SJSA1 (cell line): ENCODE results near the gene ABHD17C. TPM values are rescaled to one million over a fixed set of nuclear protein-coding genes. Genes with fewer than 3 reads are reported as not detected.

Source experiments
- DNase-seq, 2 experiments: peaks; one replicate each; pipeline ENCODE4 v3.0.0-alpha.2; 2015 to 2020; ENCODE audit warnings: low spot score in 2 of 2, low read depth in 1 of 2
- H3K27ac ChIP-seq: fragments of 250-450 bp; sonication (Bioruptor Pico); 2 replicates; pipeline ENCODE4 v1.5.1; 2020; ENCODE audit warnings: mild to moderate bottlenecking, moderate library complexity
- H3K27me3 ChIP-seq: fragments of 250-450 bp; sonication (Bioruptor Pico); replicated peaks from 2 replicates; pipeline ENCODE4 v1.5.1; 2020; ENCODE audit warnings: mild to moderate bottlenecking, moderate library complexity
- H3K36me3 ChIP-seq: fragments of 250-450 bp; sonication (Bioruptor Pico); 2 replicates; pipeline ENCODE4 v1.5.1; 2020; ENCODE audit warnings: mild to moderate bottlenecking
- H3K4me1 ChIP-seq: fragments of 250-450 bp; sonication (Bioruptor Pico); replicated peaks from 2 replicates; pipeline ENCODE4 v1.6.1; 2021; ENCODE audit warnings: mild to moderate bottlenecking
- H3K4me3 ChIP-seq: fragments of 250-450 bp; sonication (Bioruptor Pico); 2 replicates; pipeline ENCODE4 v1.5.1; 2020; ENCODE audit warnings: mild to moderate bottlenecking
- H3K9me3 ChIP-seq: fragments of 250-450 bp; sonication (Bioruptor Pico); replicated peaks from 2 replicates; pipeline ENCODE4 v1.5.1; 2020; ENCODE audit warnings: mild to moderate bottlenecking
- total RNA-seq: library from RNA; depleted of rRNA; stranded (reverse); fragments of >200 nt; shearing (Covaris generic); gene quantifications from 2 replicates; pipeline ENCODE4 v1.2.3, GENCODE V29; 2014; rRNA removed

Gene ABHD17C
- total RNA-seq, 1 experiment from 2014 or later = 3.4 TPM

DNA sequence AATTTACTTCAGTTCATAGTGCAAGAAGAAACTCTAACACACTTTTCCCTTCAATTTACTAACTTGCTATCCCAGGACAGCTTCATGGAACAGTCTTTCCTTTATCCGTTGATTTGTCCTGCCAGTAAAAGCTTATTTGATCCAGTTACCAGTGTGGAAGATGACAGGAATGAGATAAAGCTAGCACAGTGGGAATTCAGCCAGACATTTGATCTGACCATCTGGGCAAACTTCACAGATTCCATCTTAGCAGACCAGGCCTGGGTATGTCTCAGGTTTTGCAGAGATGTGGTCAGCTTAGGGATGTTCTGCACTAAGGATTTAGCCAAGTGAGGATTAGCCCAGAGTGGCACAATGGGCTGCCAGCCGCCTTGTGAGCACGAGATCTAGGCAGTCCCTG, 103.8 kb downstream of the ABHD17C start:
- Histone ChIP-seq H3K4me3 (no peak overlapping the region), H3K27ac (no peak overlapping the region), H3K36me3 (no peaks in the 10 kb centered on the region), H3K9me3 (no peaks in the 10 kb centered on the region), H3K27me3 (peaks cover 9% of the 10 kb centered on the region; the same call in 1 of the 2 replicates), H3K4me1 (no peaks in the 10 kb centered on the region)
- DNase-seq = no peak

DNA sequence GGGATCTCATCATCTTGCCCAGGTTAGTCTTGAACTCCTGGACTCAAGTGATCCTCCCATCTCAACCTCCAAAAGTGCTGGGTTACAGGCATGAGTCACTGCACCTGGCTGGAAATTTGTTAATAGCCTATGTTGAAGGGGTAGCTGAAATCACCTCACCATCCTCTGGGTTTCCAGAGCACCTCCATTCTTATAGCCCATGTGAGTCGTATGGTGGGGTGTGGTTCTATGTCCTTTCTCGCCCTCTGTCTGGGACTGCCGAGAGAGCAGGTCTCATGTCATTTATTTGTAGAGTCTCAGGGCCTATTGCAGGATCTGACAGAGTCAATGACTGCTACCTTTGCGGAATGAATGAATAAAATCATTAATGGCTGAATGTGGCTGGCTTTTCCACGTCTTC, 105.0 kb downstream of the ABHD17C start:
- Histone ChIP-seq H3K9me3 (no peaks in the 10 kb centered on the region), H3K36me3 (no peaks in the 10 kb centered on the region), H3K27ac (no peak overlapping the region), H3K27me3 (peaks cover 9% of the 10 kb centered on the region), H3K4me1 (no peaks in the 10 kb centered on the region), H3K4me3 (no peak overlapping the region)
- DNase-seq = no peak

DNA sequence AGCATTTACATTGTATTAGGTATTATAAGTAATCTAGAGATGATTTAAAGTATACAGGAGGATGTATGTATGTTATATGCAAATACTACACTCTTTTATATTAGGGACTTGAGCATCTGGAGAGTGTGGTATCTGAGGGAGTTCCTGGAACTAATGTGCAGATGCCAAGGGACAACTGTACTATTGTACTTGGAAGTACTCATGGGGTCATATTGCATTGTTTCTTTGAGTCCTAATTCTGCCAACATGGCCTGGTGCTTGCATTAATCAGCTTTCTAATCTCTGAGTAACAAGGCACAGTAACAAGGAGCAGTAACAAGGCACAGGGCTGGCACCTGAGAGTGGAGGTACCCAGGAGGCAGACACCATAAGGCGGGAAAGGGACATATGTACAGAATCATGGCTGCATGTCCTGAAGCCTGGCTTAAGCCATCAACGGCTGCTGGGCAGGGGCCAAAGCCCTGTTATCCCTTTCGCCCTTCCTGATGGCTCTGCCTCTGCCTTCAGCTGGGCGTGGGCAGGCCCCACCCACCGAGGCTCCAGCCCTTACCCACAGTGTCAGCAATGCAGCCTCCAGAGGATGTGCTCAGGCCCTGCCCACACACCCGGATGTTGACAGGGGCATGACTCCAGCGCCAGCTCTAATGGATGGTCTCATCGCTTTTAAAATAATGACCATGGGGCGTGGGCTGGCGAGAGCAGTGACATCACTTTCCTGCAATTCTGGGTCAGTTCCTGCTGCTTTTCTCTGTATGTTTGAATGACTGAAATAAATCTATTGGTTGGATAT, 107.0 kb downstream of the ABHD17C start:
- H3K27ac ChIP-seq = no peak overlapping the region
- no peaks in the 10 kb centered on the region for H3K36me3 ChIP-seq
- H3K4me1 ChIP-seq = no peaks in the 10 kb centered on the region
- no peak overlapping the region for H3K4me3 ChIP-seq
- no peaks in the 10 kb centered on the region for H3K9me3 ChIP-seq
- no peak for DNase-seq
- peaks cover 9% of the 10 kb centered on the region for H3K27me3 ChIP-seq

DNA sequence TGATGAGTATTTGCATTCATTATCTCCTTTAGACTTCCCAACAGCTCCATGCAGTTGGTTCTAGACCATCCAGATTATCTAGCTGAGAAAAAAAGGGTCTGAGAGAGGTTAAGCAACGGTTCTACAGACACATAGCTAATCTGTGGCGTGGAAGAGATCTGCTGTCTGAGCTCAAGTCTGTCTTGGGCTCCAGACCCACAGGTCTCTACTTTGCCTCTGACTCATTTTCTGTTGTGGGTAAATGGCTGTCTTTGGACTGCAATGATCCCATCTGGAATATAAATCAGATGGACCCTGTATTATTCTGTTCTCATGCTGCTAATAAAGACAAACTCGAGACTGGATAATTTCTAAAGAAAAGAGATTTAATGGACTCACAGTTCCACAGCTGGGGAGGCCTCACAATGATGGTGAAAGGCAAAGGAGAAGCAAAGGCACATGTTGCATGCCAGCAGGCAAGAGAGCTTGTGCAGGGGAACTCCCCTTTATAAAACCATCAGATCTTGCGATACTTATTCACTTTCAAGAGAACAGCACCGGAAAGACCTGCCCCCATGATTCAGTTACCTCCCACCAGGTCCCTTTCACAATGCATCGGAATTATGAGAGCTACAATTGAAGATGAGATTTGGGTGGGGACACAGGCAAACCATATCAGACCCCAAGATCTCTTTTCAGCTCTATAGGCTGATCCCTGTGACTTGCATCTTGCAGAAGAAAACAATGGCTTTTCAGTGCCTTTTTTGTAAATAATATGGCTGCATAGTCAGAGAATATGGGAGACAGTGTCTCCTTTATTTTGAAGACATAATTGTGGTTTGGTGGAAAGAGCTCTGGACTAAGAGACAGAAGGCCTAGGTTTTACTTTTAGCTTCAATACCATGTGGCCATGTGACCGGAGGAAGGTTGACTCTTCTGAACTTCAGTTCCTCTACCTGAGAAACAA, 108.7 kb downstream of the ABHD17C start:
- no peaks in the 10 kb centered on the region for H3K36me3 ChIP-seq

DNA sequence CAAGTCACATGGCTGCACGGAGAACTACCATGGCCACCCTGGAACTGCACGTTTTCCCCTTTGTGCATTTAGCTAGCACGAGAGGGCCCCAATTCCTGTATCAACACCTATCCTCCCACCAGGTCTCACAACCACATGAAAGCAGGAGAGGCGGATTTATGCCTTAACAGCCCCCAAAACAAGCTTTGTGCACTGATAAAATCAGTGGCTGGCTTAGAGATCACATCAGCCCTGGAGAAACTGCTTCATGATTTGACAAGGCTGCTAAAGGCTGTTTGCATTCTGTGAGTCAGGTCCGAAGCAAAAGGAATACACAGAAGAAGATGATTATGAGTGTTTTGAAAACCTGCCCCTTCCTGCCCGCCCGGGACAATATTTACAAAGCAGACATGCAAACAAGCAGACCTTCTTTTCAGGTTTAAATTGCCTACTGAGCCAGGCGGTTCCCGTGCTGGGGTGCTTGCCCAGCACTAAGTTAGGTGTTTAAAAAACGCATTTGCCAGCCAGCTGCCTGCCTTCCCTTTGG, 109.9 kb downstream of the ABHD17C start:
- no peaks in the 10 kb centered on the region for H3K4me1 ChIP-seq
- no peak overlapping the region for H3K4me3 ChIP-seq
- H3K36me3 ChIP-seq = no peaks in the 10 kb centered on the region
- no peak for DNase-seq
- H3K9me3 ChIP-seq = no peaks in the 10 kb centered on the region
- H3K27me3 ChIP-seq = peaks cover 2% of the 10 kb centered on the region; the same call in 1 of the 2 replicates
- H3K27ac ChIP-seq = no peak overlapping the region

More for the DNA sequence above, 108.7 kb downstream of the ABHD17C start:
- Histone ChIP-seq H3K9me3 (no peaks in the 10 kb centered on the region), H3K27ac (no peak overlapping the region), H3K4me1 (no peaks in the 10 kb centered on the region), H3K27me3 (no peaks in the 10 kb centered on the region; the same call in 1 of the 2 replicates), H3K4me3 (no peak overlapping the region)
- DNase-seq = no peak

Other genes starting within 250 kb of the ABHD17C start
- gene CEMIP, start 84.1 kb downstream of the ABHD17C start, total RNA-seq = 0.03 TPM in 1 of 2 replicates, not detected in the other